NOMO-1 treated with DMSO at 0.1 percent for 48 hours (cell line): Measurements from ENCODE around the gene CHI3L1.

Experiments
- DNase-seq: peaks from one replicate; lab custom pipeline; 2025; ENCODE audit not compliant: unreplicated experiment; lab: John Stamatoyannopoulos, UW

Gene CHI3L1

DNA sequence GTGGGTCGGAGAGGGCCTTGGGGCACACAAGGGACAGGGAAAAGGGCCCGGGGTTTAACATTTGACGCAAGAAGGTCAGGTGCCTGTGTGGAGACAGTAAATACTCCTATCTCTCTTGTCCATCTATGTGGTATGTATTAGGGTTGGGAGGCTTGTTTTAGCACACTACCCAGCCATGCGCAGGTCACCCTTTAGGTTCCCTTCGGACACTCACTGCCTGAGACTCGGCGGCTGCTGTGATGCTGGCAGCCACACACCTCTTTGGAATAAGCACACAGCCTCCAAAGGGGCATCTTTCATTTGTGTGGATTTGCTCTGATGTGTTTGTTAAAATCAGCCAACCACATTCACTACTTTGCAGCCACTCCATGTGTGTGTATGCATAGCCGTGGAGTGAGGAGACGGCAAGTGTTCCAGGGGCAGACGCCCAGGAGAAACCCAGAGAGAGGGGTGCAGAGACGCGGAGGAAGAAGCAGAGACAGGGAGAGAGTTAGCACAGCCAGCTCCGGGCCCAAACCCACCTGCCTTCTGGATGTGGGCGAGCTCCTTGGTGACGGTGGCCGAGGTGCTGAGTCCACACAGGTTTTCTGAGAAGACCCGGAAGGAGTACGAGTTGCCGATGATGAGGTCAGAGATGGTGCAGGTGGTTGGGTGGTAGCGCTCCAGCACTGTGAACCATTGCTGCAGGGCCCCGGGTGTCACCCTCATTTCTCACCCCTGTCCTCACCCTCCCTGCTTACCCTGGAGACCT is 16.6 kb downstream of the CHI3L1 start:
- DNase-seq: no peak

DNA sequence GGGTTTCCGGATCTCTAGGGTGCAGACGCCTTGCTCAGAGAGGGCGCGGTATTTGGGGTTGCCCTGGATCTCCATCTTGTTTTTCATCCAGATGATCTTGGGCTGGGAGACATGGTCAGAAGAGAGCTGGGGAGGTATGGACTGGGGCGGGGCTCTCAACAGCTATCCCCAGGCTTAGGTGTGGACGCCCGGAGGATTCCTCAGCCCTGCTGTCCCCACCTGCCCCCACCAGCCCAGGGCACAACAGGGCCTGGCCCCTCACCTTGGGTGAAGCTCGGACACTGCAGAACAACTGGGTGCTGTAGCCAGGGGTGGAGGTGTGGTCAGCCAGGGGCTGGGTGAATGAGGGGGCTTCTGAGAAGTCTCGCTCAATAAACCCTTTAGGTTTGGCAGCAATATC is 17.5 kb downstream of the CHI3L1 start:
- DNase-seq: no peak

- DNase-seq: no peak
These were observed 18.2 kb downstream of the CHI3L1 start for GRCh38 chr1:203168256-203168786.

DNA sequence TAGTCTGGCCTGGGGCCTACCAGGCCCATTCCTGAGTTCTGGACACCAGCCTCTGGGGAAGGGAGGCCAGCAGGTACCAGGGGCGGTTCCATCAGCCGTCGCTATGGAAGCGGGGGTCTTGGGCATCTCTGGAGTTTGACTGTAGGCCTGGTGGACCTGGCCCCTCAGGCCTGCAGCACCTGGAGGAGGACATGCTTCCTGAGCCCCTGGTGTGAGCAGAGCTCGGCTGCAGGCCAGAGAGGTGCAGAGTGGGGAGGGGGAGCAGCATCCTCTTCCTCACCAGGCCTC is 18.6 kb downstream of the CHI3L1 start:
- no peak for DNase-seq

GRCh38 chr1:203167026-203167912 is 19.2 kb downstream of the CHI3L1 start:
- no peak for DNase-seq

- DNase-seq: no peak
These were observed 20.1 kb downstream of the CHI3L1 start for GRCh38 chr1:203166192-203166940.

DNA sequence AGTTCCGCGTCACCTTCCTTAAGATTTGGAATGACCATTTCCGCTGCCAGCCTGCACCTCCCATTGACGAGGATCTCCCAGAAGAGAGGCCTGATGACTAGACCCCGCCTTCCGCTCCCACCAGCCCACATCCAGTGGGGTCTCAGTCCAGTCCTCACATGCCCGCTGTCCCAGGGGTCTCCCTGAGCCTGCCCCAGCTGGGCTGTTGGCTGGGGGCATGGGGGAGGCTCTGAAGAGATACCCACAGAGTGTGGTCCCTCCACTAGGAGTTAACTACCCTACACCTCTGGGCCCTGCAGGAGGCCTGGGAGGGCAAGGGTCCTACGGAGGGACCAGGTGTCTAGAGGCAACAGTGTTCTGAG is 20.7 kb downstream of the CHI3L1 start:
- DNase-seq: no peak

GRCh38 chr1:203165101-203165799 is 21.3 kb downstream of the CHI3L1 start:
- DNase-seq: no peak

DNA sequence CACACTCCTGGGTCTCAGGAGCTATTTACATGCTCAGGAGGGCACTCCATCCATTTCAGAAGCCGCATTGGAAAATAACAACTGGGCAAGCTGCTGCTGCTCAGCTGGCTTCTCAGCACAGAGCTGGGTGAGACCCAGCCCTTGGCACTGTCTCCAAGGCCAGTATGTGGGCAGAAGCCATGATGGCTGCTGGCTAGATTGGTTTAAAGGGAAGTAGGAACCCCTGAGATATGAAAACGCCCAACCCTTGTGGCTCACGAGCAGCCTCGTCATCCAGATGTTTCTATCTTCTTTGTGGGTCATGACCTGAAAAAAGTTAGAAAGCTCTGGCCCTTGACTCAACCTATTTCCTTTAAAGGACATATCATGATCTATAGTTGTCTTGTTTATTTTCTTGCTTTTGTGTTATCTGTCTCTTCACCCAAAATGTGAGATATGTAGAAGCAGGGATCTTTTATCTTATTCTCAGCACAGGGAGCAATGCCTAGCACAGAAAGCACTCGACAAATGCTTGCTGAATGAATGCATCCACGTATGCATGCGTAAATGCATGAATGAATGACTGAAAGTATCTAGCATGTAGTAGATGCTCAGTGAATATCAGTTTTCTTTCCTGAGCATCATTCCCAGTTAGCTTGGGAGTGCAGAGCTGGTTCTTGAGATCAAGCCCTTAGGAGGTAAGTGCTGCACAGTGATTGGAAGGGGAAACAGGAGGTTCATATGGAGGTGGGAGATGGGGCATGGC is 22.4 kb downstream of the CHI3L1 start:
- DNase-seq: no peak

GRCh38 chr1:203162403-203162802 is 24.1 kb downstream of the CHI3L1 start:
- peak; percentile 25 for DNase-seq

DNA sequence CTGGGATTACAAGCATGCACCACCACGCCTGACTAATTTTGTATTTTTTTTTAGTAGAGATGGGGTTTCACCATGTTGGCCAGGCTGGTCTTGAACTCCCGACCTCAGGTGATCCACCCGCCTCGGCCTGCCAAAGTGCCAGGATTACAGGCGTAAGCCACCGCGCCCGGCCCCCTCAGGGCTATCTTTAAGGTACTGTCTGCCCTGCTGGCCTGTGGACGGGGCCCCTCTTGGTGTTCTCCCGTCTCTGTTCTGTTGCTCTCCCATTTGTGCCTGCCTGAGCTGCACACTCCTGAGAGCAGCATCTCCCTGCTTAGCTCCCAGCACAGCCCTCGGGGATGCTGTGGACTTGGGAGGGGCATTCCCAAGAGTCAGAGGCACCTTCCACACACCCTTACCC is 24.8 kb downstream of the CHI3L1 start:
- no peak for DNase-seq

DNA sequence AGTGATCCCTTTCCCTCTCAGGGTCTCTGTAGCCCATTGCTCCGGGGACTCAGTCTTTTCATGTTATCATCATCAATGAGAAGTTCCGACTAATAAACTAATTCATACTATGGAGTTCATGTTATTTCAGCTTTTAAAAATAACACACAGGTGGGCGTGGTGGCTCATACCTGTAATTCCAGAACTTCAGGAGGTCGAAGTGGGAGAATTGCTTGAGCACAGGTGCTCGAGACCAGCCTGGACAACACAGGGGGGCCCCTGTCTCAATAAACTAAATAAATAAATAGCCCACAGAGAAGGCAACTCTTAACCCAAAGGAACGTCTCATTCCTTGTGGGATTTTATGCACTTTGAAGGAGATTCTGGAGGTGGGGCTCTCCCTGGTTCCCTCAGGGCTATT is 25.3 kb downstream of the CHI3L1 start:
- no peak for DNase-seq

DNA sequence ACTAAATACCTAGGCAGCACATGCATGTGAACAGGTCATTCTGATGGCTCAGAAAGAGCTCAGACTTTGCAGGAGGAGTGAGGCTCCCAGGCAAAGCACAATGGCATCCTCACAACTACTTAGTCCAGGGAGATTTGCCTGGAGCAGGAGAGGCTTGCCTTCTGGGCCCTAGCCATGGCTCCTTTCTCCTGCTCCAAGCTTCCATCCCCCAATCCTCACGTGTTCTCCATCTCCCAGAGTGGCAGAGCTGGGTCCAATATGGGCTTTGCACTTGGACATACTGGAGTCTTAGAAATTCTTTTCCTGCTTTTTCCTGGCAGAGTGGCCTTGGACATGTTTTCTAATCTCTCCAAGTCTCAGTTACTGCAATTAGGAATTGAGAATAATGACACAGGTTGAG is 26.7 kb downstream of the CHI3L1 start:
- DNase-seq: no peak

- DNase-seq: no peak
These were observed 27.4 kb downstream of the CHI3L1 start for GRCh38 chr1:203158960-203159665.

GRCh38 chr1:203158423-203158822 is 28.1 kb downstream of the CHI3L1 start:
- DNase-seq: no peak

DNA sequence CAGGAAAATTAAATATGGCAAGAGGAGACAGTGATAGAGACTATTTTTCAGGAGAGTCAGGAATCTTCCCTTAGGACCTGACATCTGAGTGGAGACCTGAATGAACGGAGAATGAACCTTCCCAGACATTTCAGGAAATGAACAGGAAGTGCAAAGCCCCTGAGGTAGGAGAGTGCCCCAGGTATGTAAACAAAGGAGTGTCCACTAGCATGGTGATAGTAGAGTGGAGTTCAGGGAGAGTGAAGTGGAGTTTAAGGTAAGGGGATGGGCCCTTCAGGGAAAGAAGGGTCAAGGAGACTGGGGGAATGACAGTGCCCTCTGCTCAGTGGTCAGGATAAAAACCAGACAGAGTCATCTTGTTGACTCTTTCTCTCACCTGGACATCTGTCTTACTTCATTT is 30.2 kb downstream of the CHI3L1 start:
- DNase-seq: no peak

DNA sequence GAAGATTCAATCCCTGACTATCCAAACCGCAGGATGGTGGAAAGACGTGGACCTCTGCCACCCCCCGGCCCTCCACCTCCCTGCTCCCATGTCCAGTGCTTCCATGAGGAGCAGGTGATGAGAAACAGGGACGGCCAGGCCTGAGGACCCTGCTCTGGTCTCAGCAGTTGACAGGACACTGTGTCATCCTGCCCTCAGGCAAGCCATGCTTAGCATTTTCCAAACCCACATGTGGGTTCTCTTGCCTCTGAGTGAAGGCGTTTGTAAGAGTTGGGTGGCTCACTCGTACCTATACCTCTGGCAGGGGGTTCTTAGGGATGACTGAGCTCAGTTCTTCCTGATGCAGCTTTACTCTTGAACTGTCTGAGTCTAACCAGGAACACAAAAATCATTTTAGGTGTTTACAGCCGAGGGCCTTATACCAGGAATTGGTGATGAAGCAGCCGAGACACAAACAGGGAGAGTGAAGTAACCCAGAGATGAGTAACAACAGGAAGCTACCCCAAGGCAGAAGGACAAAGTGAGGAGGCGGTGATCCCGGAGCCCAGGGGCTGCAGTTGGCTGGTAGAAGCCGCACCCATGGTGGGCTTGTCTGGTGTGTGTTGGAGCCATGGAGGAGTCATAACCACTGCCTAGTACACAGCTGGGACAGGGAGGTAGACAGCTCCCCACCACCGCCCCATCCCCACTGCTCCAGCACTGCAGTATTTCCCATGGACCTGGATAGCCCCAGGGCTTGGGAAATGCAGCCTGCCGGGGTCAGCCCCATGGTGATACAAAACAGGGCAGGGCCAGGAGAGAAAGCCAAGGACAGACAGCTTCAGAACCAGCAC is 32.3 kb downstream of the CHI3L1 start:
- no peak for DNase-seq

DNA sequence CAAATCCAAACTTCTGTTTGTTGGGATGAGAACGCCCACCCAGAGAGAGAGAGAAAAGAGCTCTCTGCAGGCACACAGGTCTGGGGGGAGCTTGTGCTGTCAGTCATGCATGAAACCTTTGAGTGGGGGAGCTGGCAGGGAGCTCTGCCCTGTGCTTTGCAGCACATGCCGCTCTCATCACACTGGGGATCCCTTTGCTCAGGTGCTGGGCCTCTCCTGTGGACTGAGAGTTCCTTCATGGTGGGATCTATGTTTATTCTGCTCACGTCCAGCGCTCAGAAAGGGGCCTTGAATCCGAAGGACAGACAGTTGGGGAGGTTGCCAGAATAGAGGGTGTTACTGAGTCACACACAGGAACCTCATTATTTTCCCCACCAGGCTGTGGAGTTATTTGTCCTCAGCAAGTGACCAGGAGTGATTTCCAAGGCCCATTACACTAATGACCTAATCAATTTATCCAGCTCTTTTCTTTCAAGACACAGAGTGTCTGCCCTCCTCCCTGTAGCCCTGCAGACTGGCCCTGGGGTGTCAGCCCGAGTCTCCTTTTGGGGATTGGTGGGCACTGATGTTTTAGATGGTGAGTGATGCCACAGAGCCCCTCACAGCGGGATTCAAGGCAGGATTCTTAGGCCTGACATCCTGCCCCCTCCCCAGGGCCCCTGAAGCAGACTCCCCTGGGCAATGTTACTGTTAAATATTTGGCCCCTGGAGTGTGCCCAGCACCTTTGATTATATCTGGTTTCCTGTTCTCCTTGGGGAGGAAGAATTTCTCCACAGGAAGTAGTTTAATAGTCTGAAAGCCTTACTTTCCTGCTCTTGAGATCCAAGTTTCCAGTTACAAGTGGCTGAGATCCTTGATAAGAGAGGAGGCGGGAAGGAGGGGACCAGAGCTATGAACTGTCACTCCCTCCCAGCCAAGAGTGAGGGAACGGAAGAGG is 33.2 kb downstream of the CHI3L1 start:
- DNase-seq: no peak
